SK-N-SH treated with all-trans-retinoic acid at 6 μM for 48 hours (cell line): ENCODE measurements around the gene CTSA.

ENCODE experiments used
- ATAC-seq: fragments of 200-7000 bp; cut with Tn5 transposase; 3 replicates; pipeline ENCODE4 v1.9.1; 2020; ENCODE audit warnings: mild to moderate bottlenecking, moderate library complexity
- ARNTL ChIP-seq: fragments of 450-650 bp; formaldehyde crosslinking; IDR thresholded peaks from 2 replicates; pipeline ENCODE4 v1.5.0; 2020; ENCODE audit warnings: low read depth, mild to moderate bottlenecking, moderate library complexity, borderline replicate concordance
- BACH2 ChIP-seq: fragments of 250-450 bp; sonication (Bioruptor Pico); IDR thresholded peaks from 2 replicates; pipeline ENCODE4 v1.9.0; 2021; ENCODE audit warnings: mild to moderate bottlenecking, borderline replicate concordance
- CSDC2 ChIP-seq: fragments of 250-450 bp; sonication (Bioruptor Pico); IDR thresholded peaks from 2 replicates; pipeline ENCODE4 v1.5.0; 2020; ENCODE audit warnings: mild to moderate bottlenecking, moderate library complexity
- ESRRG ChIP-seq: fragments of 250-450 bp; sonication (Bioruptor Pico); IDR thresholded peaks from 2 replicates; pipeline ENCODE4 v1.6.1; 2021; ENCODE audit warnings: mild to moderate bottlenecking
- ISL1 ChIP-seq: fragments of 250-450 bp; sonication (Bioruptor Pico); IDR thresholded peaks from 2 replicates; pipeline ENCODE4 v2.1.2; 2022; ENCODE audit warnings: mild to moderate bottlenecking, moderate library complexity
- OSR1 ChIP-seq: fragments of 250-450 bp; sonication (Bioruptor Pico); IDR thresholded peaks from 2 replicates; pipeline ENCODE4 v1.8.0; 2022; ENCODE audit warnings: moderate library complexity, mild to moderate bottlenecking, inconsistent platforms
- POU6F1 ChIP-seq: fragments of 250-450 bp; sonication (Bioruptor Pico); IDR thresholded peaks from 2 replicates; pipeline ENCODE4 v1.8.0; 2021; ENCODE audit warnings: low read depth, mild to moderate bottlenecking, moderate library complexity, borderline replicate concordance
- PPARA ChIP-seq: fragments of 250-450 bp; sonication (Bioruptor Pico); IDR thresholded peaks from 2 replicates; pipeline ENCODE4 v1.5.0; 2020; ENCODE audit warnings: mild to moderate bottlenecking, borderline replicate concordance
- RARB ChIP-seq: fragments of 250-450 bp; sonication (Bioruptor Pico); IDR thresholded peaks from 2 replicates; pipeline ENCODE4 v1.8.0; 2021; ENCODE audit warnings: mild to moderate bottlenecking, moderate library complexity
- SNAI2 ChIP-seq: fragments of 250-450 bp; sonication (Bioruptor Pico); IDR thresholded peaks from 2 replicates; pipeline ENCODE4 v1.5.0; 2020; ENCODE audit warnings: mild to moderate bottlenecking, moderate library complexity
- TCF4 ChIP-seq: fragments of 250-450 bp; sonication (Bioruptor Pico); IDR thresholded peaks from 2 replicates; pipeline ENCODE4 v1.8.0; 2021; ENCODE audit warnings: mild to moderate bottlenecking, moderate library complexity, borderline replicate concordance
- TOX ChIP-seq: fragments of 250-450 bp; sonication (Bioruptor Pico); IDR thresholded peaks from 2 replicates; pipeline ENCODE4 v1.8.0; 2021; ENCODE audit warnings: mild to moderate bottlenecking, moderate library complexity, borderline replicate concordance
- ZC3H10 ChIP-seq: fragments of 250-450 bp; sonication (Bioruptor Pico); IDR thresholded peaks from 2 replicates; pipeline ENCODE4 v1.5.1; 2021; ENCODE audit warnings: mild to moderate bottlenecking, moderate library complexity
- ZFP3 ChIP-seq: fragments of 250-450 bp; sonication (Bioruptor Pico); IDR thresholded peaks from 2 replicates; pipeline ENCODE4 v1.5.0; 2020; ENCODE audit warnings: mild to moderate bottlenecking, moderate library complexity
- ZFP30 ChIP-seq: fragments of 450-650 bp; formaldehyde crosslinking; IDR thresholded peaks from 2 replicates; pipeline ENCODE4 v1.5.0; 2022; ENCODE audit warnings: mild to moderate bottlenecking, moderate library complexity
- ZNF565 ChIP-seq: fragments of 450-650 bp; formaldehyde crosslinking; conservative IDR thresholded peaks from 2 replicates; pipeline ENCODE4 v1.5.0; 2020; ENCODE audit warnings: low read depth, mild to moderate bottlenecking, moderate library complexity
- TF ChIP-seq, protein P1 (sequence below): fragments of 250-450 bp; sonication (Bioruptor Pico); IDR thresholded peaks from 2 replicates; pipeline ENCODE4 v1.8.0; 2020; ENCODE audit warnings: mild to moderate bottlenecking, moderate library complexity, borderline replicate concordance
- TF ChIP-seq, protein P2 (sequence below): fragments of 250-450 bp; sonication (Bioruptor Pico); IDR thresholded peaks from 2 replicates; pipeline ENCODE4 v1.5.0; 2020; ENCODE audit warnings: mild to moderate bottlenecking, moderate library complexity

Gene CTSA

DNA sequence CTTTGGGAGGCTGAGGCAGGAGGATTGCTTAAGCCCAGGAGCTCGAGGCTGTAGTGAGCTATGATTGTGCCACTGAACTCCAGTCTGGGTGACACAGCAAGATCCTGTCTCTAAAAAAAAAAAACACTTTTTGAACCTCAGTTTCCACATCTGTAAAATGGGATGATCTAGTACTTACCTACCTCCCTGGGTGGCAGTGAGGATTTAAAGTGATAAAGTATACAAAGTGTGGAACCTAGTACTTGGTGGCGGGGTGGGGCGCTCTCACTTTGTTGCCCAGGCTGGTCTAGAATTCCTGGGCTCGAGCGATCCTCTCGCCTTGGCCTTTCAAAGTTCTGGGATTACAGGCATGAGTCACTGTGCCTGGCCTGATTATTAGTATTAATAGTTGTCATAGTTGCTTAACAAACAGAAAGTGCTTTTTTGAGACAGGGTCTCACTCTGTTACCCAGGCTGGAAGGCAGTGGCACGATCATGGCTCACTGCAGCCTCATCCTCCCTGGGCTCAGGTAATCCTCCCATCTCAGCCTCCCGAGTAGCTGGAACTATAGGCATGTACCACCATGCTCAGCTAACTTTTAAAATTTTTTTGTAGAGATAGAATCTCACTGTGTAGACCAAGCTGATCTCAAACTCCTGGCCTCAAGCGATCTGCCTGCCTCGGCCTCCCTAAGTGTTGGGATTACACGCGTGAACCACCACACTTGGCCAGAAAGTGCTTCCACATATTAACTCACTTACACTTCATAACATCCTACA is 27.8 kb downstream of the CTSA start:
- no peak for TF ChIP-seq ZC3H10 (CRISPR knock-in tag)
- TF ChIP-seq POU6F1 (CRISPR knock-in tag) = no peak
- no peak for TF ChIP-seq BACH2
- no peak for TF ChIP-seq PPARA
- no peak for TF ChIP-seq ARNTL
- TF ChIP-seq, protein P1, sequence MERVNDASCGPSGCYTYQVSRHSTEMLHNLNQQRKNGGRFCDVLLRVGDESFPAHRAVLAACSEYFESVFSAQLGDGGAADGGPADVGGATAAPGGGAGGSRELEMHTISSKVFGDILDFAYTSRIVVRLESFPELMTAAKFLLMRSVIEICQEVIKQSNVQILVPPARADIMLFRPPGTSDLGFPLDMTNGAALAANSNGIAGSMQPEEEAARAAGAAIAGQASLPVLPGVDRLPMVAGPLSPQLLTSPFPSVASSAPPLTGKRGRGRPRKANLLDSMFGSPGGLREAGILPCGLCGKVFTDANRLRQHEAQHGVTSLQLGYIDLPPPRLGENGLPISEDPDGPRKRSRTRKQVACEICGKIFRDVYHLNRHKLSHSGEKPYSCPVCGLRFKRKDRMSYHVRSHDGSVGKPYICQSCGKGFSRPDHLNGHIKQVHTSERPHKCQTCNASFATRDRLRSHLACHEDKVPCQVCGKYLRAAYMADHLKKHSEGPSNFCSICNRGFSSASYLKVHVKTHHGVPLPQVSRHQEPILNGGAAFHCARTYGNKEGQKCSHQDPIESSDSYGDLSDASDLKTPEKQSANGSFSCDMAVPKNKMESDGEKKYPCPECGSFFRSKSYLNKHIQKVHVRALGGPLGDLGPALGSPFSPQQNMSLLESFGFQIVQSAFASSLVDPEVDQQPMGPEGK (CRISPR knock-in tag) = no peak
- TF ChIP-seq ZNF565 (CRISPR knock-in tag) = no peak
- no peak for TF ChIP-seq SNAI2 (CRISPR knock-in tag)
- TF ChIP-seq ZFP3 = no peak
- TF ChIP-seq RARB (CRISPR knock-in tag) = no peak
- no peak for TF ChIP-seq ESRRG (CRISPR knock-in tag)
- no peak for TF ChIP-seq TOX (CRISPR knock-in tag)
- ATAC-seq = no peak

- peak; percentile 41 for ATAC-seq
- no peak for TF ChIP-seq ISL1
- no peak for TF ChIP-seq OSR1
- no peak for TF ChIP-seq BACH2
- TF ChIP-seq, protein P1 (CRISPR knock-in tag) = no peak
- TF ChIP-seq ZFP3 = no peak
- TF ChIP-seq ZC3H10 (CRISPR knock-in tag) = no peak
- TF ChIP-seq TCF4 (CRISPR knock-in tag) = no peak; the same call in 1 of the 2 replicates
Observed at GRCh38 chr20:45919542-45920399, 28.6 kb downstream of the CTSA start.

DNA sequence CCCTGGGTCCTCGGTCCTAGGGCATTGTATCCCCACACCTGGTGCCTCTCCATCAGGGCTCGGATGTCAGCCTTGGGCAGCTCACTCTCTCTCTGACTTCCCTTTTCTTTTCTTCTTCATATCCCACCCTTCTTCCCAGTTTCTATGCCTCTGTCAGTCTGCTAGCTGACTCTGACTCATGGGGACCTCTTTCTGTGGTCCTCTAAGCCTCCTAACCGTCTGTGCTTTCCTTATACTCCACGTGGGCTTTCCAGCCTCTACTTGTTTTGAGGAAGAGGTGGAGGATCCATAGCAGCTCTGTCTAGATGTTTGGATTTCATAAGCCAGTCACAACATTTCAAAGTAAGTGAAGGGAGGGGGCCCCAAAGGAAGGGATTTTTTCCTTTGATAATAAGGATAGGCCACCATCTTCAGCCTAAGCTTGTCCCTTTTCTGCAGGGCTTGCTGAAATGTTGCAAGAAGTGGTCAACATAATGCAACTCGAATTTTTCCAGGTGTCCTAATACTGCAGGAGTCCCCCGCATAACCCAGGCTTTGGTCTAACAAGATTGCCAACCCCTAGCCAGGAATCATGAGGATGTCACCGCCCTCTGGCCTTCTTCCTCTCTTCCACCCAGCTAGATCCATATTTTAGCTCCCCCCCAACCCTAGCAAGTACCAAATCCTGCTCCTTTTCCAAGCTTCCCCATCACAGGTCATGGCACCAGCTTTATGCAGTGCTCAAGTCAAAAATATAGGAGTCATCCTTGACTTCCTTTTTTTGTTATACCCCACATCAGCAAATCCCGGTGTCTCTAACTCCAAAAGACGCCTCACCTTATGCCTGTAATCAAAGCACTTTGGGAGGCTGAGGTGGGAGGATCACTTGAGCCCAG is 29.6 kb downstream of the CTSA start:
- ATAC-seq = no peak
- no peak for TF ChIP-seq ZFP30 (CRISPR knock-in tag)
- no peak for TF ChIP-seq CSDC2 (CRISPR knock-in tag)
- no peak for TF ChIP-seq OSR1
- TF ChIP-seq, protein P2, sequence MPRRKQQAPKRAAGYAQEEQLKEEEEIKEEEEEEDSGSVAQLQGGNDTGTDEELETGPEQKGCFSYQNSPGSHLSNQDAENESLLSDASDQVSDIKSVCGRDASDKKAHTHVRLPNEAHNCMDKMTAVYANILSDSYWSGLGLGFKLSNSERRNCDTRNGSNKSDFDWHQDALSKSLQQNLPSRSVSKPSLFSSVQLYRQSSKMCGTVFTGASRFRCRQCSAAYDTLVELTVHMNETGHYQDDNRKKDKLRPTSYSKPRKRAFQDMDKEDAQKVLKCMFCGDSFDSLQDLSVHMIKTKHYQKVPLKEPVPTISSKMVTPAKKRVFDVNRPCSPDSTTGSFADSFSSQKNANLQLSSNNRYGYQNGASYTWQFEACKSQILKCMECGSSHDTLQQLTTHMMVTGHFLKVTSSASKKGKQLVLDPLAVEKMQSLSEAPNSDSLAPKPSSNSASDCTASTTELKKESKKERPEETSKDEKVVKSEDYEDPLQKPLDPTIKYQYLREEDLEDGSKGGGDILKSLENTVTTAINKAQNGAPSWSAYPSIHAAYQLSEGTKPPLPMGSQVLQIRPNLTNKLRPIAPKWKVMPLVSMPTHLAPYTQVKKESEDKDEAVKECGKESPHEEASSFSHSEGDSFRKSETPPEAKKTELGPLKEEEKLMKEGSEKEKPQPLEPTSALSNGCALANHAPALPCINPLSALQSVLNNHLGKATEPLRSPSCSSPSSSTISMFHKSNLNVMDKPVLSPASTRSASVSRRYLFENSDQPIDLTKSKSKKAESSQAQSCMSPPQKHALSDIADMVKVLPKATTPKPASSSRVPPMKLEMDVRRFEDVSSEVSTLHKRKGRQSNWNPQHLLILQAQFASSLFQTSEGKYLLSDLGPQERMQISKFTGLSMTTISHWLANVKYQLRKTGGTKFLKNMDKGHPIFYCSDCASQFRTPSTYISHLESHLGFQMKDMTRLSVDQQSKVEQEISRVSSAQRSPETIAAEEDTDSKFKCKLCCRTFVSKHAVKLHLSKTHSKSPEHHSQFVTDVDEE = no peak
- TF ChIP-seq ESRRG (CRISPR knock-in tag) = no peak
